Neural crest cell (in vitro differentiated cells): ENCODE measurements around the gene CLDND1. TPM values are rescaled to one million over a fixed set of nuclear protein-coding genes. Genes with fewer than 3 reads are reported as not detected.

Experiments used
- DNase-seq: peaks from one replicate; pipeline ENCODE4 v3.0.0; 2021; ENCODE audit warnings: low read depth, mixed read lengths, low spot score
- H3K27ac Mint-ChIP-seq: one replicate; pipeline ENCODE4 v1.8.0; 2021; ENCODE audit warnings: mild to moderate bottlenecking, mixed read lengths; ENCODE audit not compliant: unreplicated experiment
- H3K27me3 Mint-ChIP-seq: 2 replicates; pipeline ENCODE4 v1.8.0; 2021; ENCODE audit warnings: low read depth, mild to moderate bottlenecking, mixed read lengths
- H3K36me3 Mint-ChIP-seq: 2 replicates; pipeline ENCODE4 v1.8.0; 2021; ENCODE audit warnings: low read depth, mild to moderate bottlenecking, mixed read lengths
- H3K4me1 Mint-ChIP-seq: 2 replicates; pipeline ENCODE4 v1.8.0; 2021; ENCODE audit warnings: mixed read lengths
- H3K4me3 Mint-ChIP-seq: one replicate; pipeline ENCODE4 v1.8.0; 2021; ENCODE audit warnings: mild to moderate bottlenecking, mixed read lengths
- H3K9me3 Mint-ChIP-seq: 2 replicates; pipeline ENCODE4 v1.8.0; 2021; ENCODE audit warnings: mixed read lengths
- total RNA-seq: library from RNA; stranded (reverse); gene quantifications from 2 replicates; pipeline ENCODE4 v1.2.1, GENCODE V29; 2021
- TF ChIP-seq, protein P1 (sequence below): fragments of 200-600 bp; sonication (generic); conservative IDR thresholded peaks from 2 replicates; pipeline ENCODE4 v1.5.0; 2021; ENCODE audit warnings: antibody characterized with exemption, mild to moderate bottlenecking

Gene CLDND1
- total RNA-seq, 1 donor from 2014 or later, result 102 TPM

DNA sequence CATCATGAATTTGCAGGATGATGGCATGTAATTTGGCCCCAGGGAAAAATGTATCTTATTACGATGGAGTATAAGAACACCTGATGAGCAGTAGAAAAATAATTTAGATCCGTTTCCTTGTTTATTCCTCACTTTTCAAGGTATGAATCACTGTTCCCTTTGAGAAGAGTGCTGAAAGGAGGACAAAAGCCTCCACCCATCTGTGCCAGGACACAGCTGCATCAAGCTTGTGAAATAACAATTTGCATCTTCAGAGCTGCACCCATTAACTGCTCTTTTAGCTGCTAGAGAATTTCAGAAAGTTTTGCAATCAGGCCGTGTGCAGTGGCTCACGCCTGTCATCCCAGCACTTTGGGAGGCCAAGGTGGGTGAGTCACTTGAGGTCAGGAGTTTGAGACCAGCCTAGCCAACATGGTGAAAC lies 9.6 kb downstream of the CLDND1 start:
- no peak overlapping the region for H3K4me3 Mint-ChIP-seq
- no peaks in the 10 kb centered on the region for H3K9me3 Mint-ChIP-seq
- H3K27ac Mint-ChIP-seq, result no peak overlapping the region
- TF ChIP-seq, protein P1, sequence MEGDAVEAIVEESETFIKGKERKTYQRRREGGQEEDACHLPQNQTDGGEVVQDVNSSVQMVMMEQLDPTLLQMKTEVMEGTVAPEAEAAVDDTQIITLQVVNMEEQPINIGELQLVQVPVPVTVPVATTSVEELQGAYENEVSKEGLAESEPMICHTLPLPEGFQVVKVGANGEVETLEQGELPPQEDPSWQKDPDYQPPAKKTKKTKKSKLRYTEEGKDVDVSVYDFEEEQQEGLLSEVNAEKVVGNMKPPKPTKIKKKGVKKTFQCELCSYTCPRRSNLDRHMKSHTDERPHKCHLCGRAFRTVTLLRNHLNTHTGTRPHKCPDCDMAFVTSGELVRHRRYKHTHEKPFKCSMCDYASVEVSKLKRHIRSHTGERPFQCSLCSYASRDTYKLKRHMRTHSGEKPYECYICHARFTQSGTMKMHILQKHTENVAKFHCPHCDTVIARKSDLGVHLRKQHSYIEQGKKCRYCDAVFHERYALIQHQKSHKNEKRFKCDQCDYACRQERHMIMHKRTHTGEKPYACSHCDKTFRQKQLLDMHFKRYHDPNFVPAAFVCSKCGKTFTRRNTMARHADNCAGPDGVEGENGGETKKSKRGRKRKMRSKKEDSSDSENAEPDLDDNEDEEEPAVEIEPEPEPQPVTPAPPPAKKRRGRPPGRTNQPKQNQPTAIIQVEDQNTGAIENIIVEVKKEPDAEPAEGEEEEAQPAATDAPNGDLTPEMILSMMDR, result no peak
- no peaks in the 10 kb centered on the region for H3K4me1 Mint-ChIP-seq
- no peaks in the 10 kb centered on the region for H3K27me3 Mint-ChIP-seq
- H3K36me3 Mint-ChIP-seq, result peaks cover 2% of the 10 kb centered on the region
- no peak for DNase-seq

DNA sequence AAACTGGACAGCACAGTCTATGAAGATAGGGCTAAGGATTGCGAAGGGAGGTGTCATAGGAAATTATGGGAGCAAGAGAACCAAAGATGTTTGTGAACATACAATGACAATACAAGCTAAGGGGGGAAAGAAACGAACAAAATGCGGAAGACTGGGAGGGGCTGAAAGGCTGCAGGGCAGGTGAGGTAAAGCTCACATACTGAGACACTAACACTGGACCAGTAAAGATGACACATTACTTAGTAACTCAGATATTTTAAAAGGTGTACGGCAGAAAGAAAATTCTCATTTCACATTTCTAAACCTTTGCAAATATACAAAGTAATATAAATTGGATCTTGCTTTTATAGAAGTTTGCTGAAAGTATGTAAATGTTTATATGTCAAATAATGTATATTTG lies 10.1 kb downstream of the CLDND1 start:
- TF ChIP-seq, protein P1, result no peak
- no peaks in the 10 kb centered on the region for H3K27me3 Mint-ChIP-seq
- no peak overlapping the region for H3K27ac Mint-ChIP-seq
- no peak for DNase-seq
- no peak overlapping the region for H3K4me3 Mint-ChIP-seq
- no peaks in the 10 kb centered on the region for H3K9me3 Mint-ChIP-seq
- H3K4me1 Mint-ChIP-seq, result no peaks in the 10 kb centered on the region
- peaks cover 2% of the 10 kb centered on the region for H3K36me3 Mint-ChIP-seq

DNA sequence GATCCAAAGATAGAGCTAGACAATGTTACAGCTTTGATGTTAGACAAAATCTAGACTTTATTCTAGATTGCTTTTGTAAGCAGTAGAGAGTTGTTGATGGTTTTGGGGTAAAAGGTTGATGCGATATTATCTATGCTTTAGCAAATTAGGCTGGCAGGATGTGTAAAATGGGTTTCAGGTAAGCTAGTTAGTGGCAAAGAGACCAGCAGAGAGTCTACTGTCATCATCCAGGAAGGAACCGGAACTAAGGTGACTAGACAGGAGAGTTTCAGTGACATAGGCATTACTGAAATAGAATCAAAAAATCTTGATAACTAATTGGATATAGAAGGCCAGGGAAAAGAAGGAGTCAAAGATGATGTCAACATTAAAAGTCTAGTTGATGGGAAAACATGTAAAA lies 14.1 kb downstream of the CLDND1 start:
- DNase-seq, result no peak
- H3K27ac Mint-ChIP-seq, result no peak overlapping the region
- H3K4me3 Mint-ChIP-seq, result no peak overlapping the region
- peaks cover 5% of the 10 kb centered on the region for H3K9me3 Mint-ChIP-seq
- no peaks in the 10 kb centered on the region for H3K27me3 Mint-ChIP-seq
- H3K36me3 Mint-ChIP-seq, result peaks cover 5% of the 10 kb centered on the region
- no peaks in the 10 kb centered on the region for H3K4me1 Mint-ChIP-seq
- TF ChIP-seq, protein P1, result no peak

DNA sequence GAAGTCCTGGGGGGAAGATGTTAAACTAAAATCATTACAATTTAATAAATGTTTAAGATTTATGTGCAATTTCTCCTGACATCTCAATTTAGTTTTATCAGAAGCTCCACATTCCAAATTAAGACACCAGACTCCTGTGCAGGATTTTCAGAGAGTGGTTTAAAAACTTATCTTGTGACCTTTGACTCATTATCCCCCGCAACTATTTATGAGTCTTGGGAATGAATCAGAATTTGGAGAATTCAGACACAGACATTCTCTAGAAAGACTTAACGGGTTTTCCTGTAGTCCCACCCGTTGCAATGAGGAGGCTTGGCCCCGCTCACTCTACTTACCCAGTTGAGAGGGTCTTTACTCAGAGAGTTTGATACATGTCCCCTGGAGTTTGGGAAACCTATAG lies 18.2 kb downstream of the CLDND1 start:
- Mint-ChIP-seq H3K4me3 (no peak overlapping the region), H3K27me3 (no peaks in the 10 kb centered on the region), H3K4me1 (no peaks in the 10 kb centered on the region), H3K9me3 (peaks cover 5% of the 10 kb centered on the region), H3K27ac (no peak overlapping the region), H3K36me3 (peaks cover 5% of the 10 kb centered on the region)
- no peak for DNase-seq
- TF ChIP-seq, protein P1, result no peak

DNA sequence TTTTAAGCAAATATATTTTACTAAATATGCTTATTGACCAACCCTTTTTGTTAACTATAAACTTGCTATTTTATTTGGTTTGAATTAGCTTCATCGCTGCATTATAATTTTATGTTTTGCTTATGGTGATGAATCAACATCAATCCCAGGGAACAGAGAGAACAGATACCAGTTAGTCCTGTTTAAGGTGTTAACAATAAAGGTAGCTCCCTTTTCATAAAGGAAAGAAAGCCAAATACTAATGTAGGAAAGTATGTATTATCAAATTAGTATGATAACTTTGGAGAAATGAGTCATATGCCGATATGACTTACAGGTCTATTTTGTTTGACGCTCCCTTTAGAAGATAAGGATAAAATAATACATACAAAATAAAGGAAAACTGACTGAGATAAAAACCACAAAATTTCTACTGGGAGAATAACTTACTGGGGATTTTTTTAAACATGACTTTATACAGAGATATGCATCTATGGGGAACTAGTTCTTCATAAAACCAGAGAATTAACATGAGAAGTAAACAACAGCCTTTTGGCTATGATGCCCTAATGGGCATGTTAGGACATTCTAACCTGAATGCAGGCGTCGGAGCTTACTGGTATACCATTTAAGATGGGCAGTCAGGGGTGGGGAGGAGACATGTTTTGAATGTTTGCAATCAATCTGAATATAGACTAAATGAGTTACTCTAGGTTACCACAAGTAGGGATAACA lies 20.7 kb downstream of the CLDND1 start:
- no peak for DNase-seq
- Mint-ChIP-seq H3K36me3 (peaks cover 2% of the 10 kb centered on the region), H3K27me3 (no peaks in the 10 kb centered on the region), H3K27ac (no peak overlapping the region), H3K4me1 (no peaks in the 10 kb centered on the region), H3K9me3 (peaks cover 5% of the 10 kb centered on the region), H3K4me3 (no peak overlapping the region)
- TF ChIP-seq, protein P1, result no peak
